PC-3 (cell line): Measurements from ENCODE around the gene ZKSCAN5.

Experiments used
- EZH2 ChIP-seq: fragments of 300-600 bp; sonication (generic); IDR thresholded peaks from one replicate; pipeline ENCODE4 v1.6.1; 2017; ENCODE audit warnings: antibody characterized with exemption, mild to moderate bottlenecking, low read length; ENCODE audit not compliant: unreplicated experiment
- TF ChIP-seq, protein P1 (sequence below): fragments of 300-600 bp; sonication (generic); conservative IDR thresholded peaks from 2 replicates; pipeline ENCODE4 v1.5.1; 2017; ENCODE audit warnings: antibody characterized with exemption, low read depth, mild to moderate bottlenecking, low read length

DNA sequence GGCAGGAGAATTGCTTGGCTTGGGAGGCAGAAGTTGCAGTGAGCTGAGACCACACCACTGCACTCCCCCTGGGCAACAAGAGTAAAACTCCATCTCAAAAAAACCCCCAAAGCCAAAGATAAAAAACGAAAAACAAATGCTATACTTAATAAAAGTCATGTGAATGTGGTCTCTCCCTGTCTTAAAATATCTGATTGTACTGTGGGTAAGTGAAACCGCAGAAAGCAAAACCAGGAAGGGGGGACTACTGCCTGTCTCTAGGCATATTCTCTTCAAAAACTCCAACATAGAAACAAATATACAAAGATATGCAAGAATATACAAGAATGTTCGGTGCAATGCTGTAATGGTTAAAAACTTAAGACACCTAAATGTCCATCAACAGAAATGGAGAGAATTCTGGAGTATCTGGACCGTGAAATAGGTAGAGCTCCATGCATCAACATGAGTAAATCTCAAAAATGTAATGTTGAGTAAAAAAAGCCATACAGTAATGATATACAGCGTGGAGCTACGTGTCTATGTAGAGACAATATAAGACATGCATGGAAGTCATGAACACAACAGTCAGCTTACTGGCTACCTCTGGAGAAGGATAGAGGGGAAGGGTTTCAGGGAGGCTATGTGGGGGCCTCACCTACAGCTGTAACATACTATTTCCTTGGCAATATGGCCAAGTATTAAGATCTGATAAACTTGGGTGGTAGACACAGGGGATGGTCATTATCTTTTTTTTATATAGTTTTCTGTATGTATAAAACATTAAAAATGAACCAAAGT lies 6.5 kb upstream of the ZKSCAN5 start:
- no peak for TF ChIP-seq EZH2
- TF ChIP-seq, protein P1, sequence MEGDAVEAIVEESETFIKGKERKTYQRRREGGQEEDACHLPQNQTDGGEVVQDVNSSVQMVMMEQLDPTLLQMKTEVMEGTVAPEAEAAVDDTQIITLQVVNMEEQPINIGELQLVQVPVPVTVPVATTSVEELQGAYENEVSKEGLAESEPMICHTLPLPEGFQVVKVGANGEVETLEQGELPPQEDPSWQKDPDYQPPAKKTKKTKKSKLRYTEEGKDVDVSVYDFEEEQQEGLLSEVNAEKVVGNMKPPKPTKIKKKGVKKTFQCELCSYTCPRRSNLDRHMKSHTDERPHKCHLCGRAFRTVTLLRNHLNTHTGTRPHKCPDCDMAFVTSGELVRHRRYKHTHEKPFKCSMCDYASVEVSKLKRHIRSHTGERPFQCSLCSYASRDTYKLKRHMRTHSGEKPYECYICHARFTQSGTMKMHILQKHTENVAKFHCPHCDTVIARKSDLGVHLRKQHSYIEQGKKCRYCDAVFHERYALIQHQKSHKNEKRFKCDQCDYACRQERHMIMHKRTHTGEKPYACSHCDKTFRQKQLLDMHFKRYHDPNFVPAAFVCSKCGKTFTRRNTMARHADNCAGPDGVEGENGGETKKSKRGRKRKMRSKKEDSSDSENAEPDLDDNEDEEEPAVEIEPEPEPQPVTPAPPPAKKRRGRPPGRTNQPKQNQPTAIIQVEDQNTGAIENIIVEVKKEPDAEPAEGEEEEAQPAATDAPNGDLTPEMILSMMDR = no peak
